NCI-H1092 (cell line): Measurements from ENCODE around the gene DIP2C.
"Not testable (repeated sequence)": the region's sequence is repeated elsewhere in the genome, so short reads cannot be mapped to it uniquely, and the experiment has no call there.

Experiments used
- DNase-seq: peaks from one replicate; lab custom pipeline; 2025; lab: John Stamatoyannopoulos, UW

The DIP2C gene

GRCh38 chr10:266974-267425 lies 422.5 kb downstream of the DIP2C start:
- no peak for DNase-seq

GRCh38 chr10:265816-266588 lies 423.5 kb downstream of the DIP2C start:
- not testable (repeated sequence) for DNase-seq

GRCh38 chr10:265074-265440 lies 424.4 kb downstream of the DIP2C start:
- not testable (repeated sequence) for DNase-seq

GRCh38 chr10:264160-265073 lies 425.1 kb downstream of the DIP2C start:
- not testable (repeated sequence) for DNase-seq

- no peak for DNase-seq
Observed at GRCh38 chr10:260819-261429, 428.5 kb downstream of the DIP2C start.

DNA sequence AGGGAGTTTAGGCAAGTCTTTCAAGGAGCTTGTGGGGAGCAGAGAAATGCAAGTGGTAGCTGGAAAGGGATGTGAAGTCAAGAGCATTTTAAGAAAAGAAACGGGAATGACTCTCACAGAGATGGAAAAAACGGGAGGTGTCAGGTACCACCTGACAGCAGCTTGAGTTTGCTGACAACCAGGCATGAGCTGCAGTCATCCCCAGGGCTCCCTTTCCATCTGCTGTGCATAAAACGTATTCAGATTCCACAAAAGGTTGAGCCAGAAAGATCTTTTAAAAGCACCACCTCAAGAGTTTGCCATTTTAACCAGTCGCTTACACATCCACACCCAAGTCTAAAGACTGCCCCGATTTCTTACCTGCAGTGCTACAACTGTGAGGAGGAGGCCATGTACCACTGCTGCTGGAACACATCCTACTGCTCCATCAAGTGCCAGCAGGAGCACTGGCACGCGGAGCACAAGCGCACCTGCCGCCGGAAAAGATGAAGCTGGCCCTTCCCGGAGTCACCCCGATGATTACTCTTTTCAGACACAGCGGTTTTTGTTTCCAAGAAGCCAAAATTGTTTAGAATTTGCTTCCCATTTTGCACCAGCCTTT lies 437.4 kb downstream of the DIP2C start:
- DNase-seq = no peak

- DNase-seq = no peak
Observed at GRCh38 chr10:248307-248706, 441.2 kb downstream of the DIP2C start.

GRCh38 chr10:247480-247879 lies 442.0 kb downstream of the DIP2C start:
- DNase-seq = no peak

DNA sequence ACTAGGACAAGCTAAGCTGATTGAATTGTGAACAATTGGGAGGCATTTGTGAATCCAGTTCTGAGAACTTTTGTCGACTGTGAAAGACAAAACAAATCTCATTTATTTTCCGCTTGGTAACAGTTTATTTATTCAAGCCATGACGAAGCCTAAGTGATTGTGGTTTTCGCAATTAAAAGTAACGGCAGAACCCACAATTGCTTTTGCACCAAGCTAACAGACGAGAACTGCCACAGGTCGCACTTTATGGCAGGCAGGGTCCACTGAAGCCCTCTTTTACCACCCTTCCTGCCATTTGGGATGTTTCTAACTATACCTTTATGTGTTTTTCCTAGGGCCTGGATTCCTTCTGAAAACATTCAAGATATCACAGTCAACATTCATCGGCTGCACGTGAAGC lies 443.0 kb downstream of the DIP2C start:
- no peak for DNase-seq

DNA sequence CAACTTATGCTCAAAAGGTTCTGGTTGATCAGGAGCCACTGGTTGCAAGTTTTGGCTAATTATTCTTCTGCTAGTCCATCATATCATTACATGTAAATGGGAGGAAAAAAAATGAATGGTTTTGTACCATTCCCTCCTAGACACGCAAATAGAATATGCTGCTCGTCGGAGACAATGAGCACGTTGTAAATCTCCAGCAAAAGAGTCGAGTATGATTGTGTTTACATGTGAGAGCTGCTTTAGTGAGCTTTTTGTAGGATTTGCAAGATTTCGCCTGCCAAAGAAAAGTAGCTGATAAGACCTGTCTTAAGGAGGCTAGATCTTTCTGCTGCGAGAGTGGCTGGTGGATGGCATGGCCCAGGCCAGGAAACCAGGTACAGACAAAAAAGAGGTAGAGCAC lies 445.2 kb downstream of the DIP2C start:
- no peak for DNase-seq

GRCh38 chr10:241966-242643 lies 447.4 kb downstream of the DIP2C start:
- no peak for DNase-seq

- DNase-seq = no peak
Observed at GRCh38 chr10:241451-241850, 448.0 kb downstream of the DIP2C start.

DNA sequence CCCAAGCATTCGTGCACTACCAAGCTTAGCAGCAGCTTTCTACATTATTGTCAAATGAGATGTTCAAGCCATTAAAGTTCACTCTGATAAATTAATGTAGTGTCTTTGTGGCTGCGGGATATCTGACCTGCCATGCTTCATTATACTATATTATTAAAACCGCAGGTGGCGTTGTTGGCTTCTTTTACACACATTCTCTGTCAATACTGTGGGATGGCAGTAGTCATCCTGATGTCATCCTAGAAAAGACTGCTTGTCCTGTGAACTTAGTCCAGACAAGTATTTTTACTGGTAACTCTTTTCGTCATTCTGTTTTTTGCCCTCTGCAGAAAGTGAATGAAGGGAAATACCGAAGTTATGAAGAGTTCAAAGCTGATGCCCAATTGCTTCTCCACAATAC lies 450.4 kb downstream of the DIP2C start:
- no peak for DNase-seq

- DNase-seq = no peak
Observed at GRCh38 chr10:235915-236314, 453.6 kb downstream of the DIP2C start.

DNA sequence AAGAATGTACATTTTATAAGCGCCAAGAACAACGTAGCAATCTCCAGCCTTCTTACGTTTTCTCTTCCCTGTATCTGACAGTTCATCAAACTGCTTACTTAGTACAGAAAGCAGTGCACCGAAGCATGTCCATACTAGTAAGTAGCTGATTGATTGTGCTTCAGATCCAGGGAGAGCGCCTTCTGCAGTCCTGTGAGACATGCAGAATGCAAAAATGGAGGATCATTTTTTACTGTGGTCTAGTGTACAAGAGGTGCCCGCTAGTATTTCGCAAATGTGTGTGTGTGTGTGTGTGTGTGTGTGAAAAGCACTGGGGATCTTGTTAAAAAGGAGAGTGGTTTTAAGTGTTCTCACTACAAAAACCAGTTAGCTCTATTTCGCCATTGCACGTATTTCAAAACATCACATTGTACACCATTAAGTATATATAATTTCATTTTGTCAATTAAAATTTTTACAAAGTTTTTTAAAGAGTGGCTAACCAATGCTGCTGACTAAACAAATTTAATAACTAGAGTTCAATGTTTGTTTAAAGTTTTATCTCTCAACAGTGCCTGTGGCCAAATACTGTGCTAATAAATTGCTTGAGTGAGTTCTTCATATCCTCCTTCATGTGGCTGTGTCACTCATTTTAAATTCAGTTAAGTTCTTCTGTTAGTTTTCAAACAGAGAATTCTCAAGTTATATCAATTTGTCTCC lies 454.6 kb downstream of the DIP2C start:
- DNase-seq = no peak

DNA sequence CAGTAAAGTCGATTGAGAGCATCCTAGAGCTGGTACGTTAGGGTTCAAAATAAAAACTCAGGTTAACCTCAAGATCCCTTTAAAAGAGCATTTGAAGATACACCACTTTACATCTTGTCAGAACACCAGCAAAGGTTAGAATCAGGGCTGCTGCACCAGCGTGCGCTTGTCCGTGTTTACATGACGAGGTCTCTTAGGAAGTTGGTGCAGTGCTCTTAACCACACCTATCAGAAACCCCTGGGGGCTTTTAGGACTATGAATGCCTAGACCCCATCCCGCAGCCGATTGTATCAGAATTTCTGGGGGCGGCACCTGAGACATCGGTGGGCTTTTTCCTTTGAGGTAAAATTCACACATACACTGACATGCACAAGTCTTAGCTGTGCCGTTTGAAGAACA lies 456.6 kb downstream of the DIP2C start:
- DNase-seq = no peak

GRCh38 chr10:232061-232460 lies 457.4 kb downstream of the DIP2C start:
- DNase-seq = no peak

GRCh38 chr10:230758-231157 lies 458.7 kb downstream of the DIP2C start:
- no peak for DNase-seq

- DNase-seq = no peak
Observed at GRCh38 chr10:228366-228765, 461.1 kb downstream of the DIP2C start.

DNA sequence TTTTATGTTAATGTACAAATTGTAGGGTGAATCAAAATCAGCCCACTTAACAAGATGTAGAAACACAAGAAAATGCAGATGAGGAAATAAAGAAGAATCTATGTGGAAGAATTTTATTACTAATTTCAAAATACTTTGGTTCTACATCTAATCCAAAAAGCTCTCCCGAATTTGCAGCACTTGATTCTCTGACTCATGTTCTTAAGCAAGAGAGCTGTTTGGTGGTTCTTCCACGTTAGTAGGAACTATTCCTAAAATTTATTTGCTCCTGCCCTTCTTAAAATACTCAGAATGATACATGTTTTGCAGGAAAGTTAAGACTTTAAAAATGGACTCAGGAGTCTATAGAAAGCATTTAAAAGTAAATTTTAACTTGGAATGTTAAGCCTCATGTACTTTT lies 462.5 kb downstream of the DIP2C start:
- no peak for DNase-seq

GRCh38 chr10:226018-226417 lies 463.4 kb downstream of the DIP2C start:
- DNase-seq = no peak
